DND-41 (cell line): Measurements from ENCODE around the gene CTCF.
"Not testable (repeated sequence)": the region's sequence is repeated elsewhere in the genome, so short reads cannot be mapped to it uniquely, and the experiment has no call there.

Source experiments
- ATAC-seq: fragments of 200-7000 bp; cut with Tn5 transposase; 3 replicates; pipeline ENCODE4 v1.9.1; 2021; ENCODE audit warnings: low read depth; ENCODE audit not compliant: insufficient read depth
- DNase-seq: peaks from one replicate; pipeline ENCODE4 v3.0.0-alpha.2; 2020
- H2AFZ ChIP-seq: 2 replicates; pipeline ENCODE4 v1.6.0; 2012; ENCODE audit warnings: low read depth, low read length
- H3K27ac ChIP-seq: 2 replicates; pipeline ENCODE4 v1.5.1; 2012; ENCODE audit warnings: low read length, inconsistent platforms
- H3K27me3 ChIP-seq: fragments of 200-600 bp; sonication (generic); 2 replicates; pipeline ENCODE4 v1.6.0; 2012; ENCODE audit warnings: low read length, mild to moderate bottlenecking, inconsistent platforms; ENCODE audit not compliant: insufficient read depth, poor library complexity
- H3K36me3 ChIP-seq: 2 replicates; pipeline ENCODE4 v1.5.1; 2012; ENCODE audit warnings: low read length, inconsistent platforms; ENCODE audit not compliant: insufficient read depth
- H3K4me1 ChIP-seq: 2 replicates; pipeline ENCODE4 v1.5.1; 2012; ENCODE audit warnings: mild to moderate bottlenecking, low read length; ENCODE audit not compliant: insufficient read depth
- H3K4me2 ChIP-seq: 2 replicates; pipeline ENCODE4 v1.6.0; 2012; ENCODE audit warnings: mild to moderate bottlenecking, moderate library complexity, low read length, inconsistent platforms; ENCODE audit not compliant: insufficient read depth
- H3K4me3 ChIP-seq, 2 experiments: fragments of 200-600 bp in 1 of 2; shearing (Covaris generic) in 1 of 2; 2 replicates each; pipeline ENCODE4 v1.5.1; 2012 to 2016; ENCODE audit warnings: inconsistent platforms in 2 of 2, low read length in 2 of 2, mild to moderate bottlenecking in 2 of 2, low read depth in 1 of 2, moderate library complexity in 1 of 2
- H3K79me2 ChIP-seq: 2 replicates; pipeline ENCODE4 v1.6.0; 2012; ENCODE audit warnings: low read length, inconsistent platforms; ENCODE audit not compliant: insufficient read depth
- H3K9ac ChIP-seq: 2 replicates; pipeline ENCODE4 v1.6.0; 2012; ENCODE audit warnings: low read depth, mild to moderate bottlenecking, inconsistent platforms, low read length, moderate library complexity
- H3K9me3 ChIP-seq: 2 replicates; pipeline ENCODE4 v1.5.1; 2012; ENCODE audit warnings: low read length, moderate library complexity, mild to moderate bottlenecking, inconsistent platforms; ENCODE audit not compliant: insufficient read depth, severe bottlenecking
- H4K20me1 ChIP-seq: 2 replicates; pipeline ENCODE4 v1.6.0; 2012; ENCODE audit warnings: low read length; ENCODE audit not compliant: insufficient read depth
- CTCF ChIP-seq: IDR thresholded peaks from 2 replicates; pipeline ENCODE4 v1.5.1; 2012; ENCODE audit warnings: borderline replicate concordance, low read length, moderate library complexity, mild to moderate bottlenecking; ENCODE audit not compliant: poor library complexity, severe bottlenecking; ENCODE audit errors: extremely low read depth
- EZH2 ChIP-seq: IDR thresholded peaks from 3 replicates; pipeline ENCODE4 v1.6.1; 2012; ENCODE audit warnings: borderline replicate concordance, low read depth, mild to moderate bottlenecking, moderate library complexity, low read length, inconsistent platforms; ENCODE audit not compliant: severe bottlenecking

The CTCF gene

DNA sequence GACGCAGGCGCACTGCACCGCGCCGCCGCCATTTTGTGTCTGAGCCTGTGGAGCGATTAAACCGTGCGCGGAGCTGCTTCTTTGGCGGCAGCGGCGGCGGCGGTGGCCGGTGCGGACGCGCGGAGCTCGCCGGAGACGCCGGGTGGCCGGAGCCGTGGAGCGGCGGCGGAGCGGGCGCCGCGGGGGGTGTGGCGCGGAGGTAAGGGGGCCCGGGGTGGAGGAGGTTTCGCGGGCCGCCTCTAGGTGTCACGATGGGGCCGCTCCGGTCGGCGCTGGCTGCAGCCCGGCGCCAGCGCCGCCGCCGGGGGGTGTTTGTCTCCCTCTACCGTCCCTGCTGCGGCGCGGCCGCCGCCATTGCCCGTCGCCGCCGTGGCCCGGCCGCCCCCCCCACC, at the start of gene CTCF:
Gene CTCF (plus strand): TSS at position 1 of the 392 bp plus-strand sequence. CDS start 48,307 bp downstream, outside the sequence.
- peak within 1 kb of the TSS; percentile 98 for H3K27ac ChIP-seq
- no peaks in the 10 kb centered on the region for H3K9me3 ChIP-seq
- peak; percentile 68 for TF ChIP-seq CTCF
- TF ChIP-seq EZH2 = no peak
- H3K27me3 ChIP-seq = no peaks in the 10 kb centered on the region
- peak within 1 kb of the TSS; percentile 93 for H3K4me2 ChIP-seq
- peaks cover 41% of the 10 kb centered on the region for H4K20me1 ChIP-seq
- H3K4me3 ChIP-seq = peak within 1 kb of the TSS; percentile 84 to 93
- peaks cover 61% of the 10 kb centered on the region for H3K4me1 ChIP-seq
- peaks cover 17% of the 10 kb centered on the region; the same call in 1 of the 2 replicates for H3K36me3 ChIP-seq
- DNase-seq (no peak), ATAC-seq (peak; percentile 44)
- H2AFZ ChIP-seq = peak within 1 kb of the TSS; percentile 85
- peak within 1 kb of the TSS; percentile 100 for H3K9ac ChIP-seq
- peaks cover 83% of the 10 kb centered on the region for H3K79me2 ChIP-seq

GRCh38 chr16:67513892-67514291, 48.4 kb upstream of the CTCF start:
- not testable (repeated sequence) for H3K9ac ChIP-seq, H3K79me2 ChIP-seq, H3K36me3 ChIP-seq, H3K4me3 ChIP-seq, H3K27me3 ChIP-seq, H4K20me1 ChIP-seq, H3K9me3 ChIP-seq, DNase-seq, H3K27ac ChIP-seq
- H3K4me2 ChIP-seq = peak overlapping the region; percentile 46; the same call in 1 of the 2 replicates
- peak; percentile 7; the same call in 1 of the 3 replicates for ATAC-seq
- 0 out of 2 replicates have a peak overlapping the region, but pooled peaks have one; percentile 87 for H2AFZ ChIP-seq
- H3K4me1 ChIP-seq = peaks cover 11% of the 10 kb centered on the region

DNA sequence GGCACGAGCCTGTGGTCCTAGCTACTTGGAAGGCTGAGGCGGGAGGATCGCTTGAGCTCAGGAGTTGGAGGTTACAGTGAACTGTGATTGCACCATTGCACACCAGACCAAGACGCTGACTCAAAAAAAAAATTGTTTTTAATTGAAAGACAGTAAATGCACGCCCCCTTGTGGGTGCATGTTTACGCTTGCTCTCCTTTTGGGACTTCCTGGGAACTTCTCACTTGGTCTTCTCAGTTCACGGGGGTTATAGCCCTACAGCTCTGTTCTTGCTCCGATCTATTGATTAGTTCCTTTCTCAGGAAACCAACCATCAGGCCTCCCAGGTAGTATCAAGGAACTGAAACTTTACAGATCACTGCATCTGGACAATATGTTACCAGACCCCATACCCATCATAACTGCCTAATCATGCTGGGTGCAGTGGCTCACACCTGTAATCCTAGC, 47.9 kb upstream of the CTCF start:
- DNase-seq (peak; percentile 84), ATAC-seq (peak; percentile 89)
- Histone ChIP-seq H3K27me3 (no peaks in the 10 kb centered on the region), H3K9me3 (no peaks in the 10 kb centered on the region), H3K27ac (peak overlapping the region; percentile 59), H3K4me1 (peaks cover 9% of the 10 kb centered on the region), H2AFZ (peak overlapping the region; percentile 87), H3K4me3 (no peak overlapping the region), H3K79me2 (no peaks in the 10 kb centered on the region), H3K4me2 (peak overlapping the region; percentile 46; the same call in 1 of the 2 replicates), H3K9ac (peak overlapping the region; percentile 36; the same call in 1 of the 2 replicates), H3K36me3 (no peaks in the 10 kb centered on the region), H4K20me1 (no peaks in the 10 kb centered on the region)
- TF ChIP-seq CTCF (peak; percentile 87), EZH2 (no peak)

- TF ChIP-seq CTCF = no peak
- no peak for TF ChIP-seq EZH2
- Histone ChIP-seq H3K79me2 (no peaks in the 10 kb centered on the region), H3K36me3 (no peaks in the 10 kb centered on the region), H3K4me2 (no peak overlapping the region), H3K4me3 (no peak overlapping the region), H3K9ac (no peak overlapping the region), H3K27ac (no peak overlapping the region), H2AFZ (no peak overlapping the region), H3K9me3 (no peaks in the 10 kb centered on the region), H4K20me1 (no peaks in the 10 kb centered on the region), H3K27me3 (no peaks in the 10 kb centered on the region), H3K4me1 (peaks cover 18% of the 10 kb centered on the region)
- DNase-seq (no peak), ATAC-seq (no peak)
These were observed 45.8 kb upstream of the CTCF start for GRCh38 chr16:67516296-67517154.
